AG04449 (cell line): ENCODE results near the gene RANBP9.
A peak's percentile ranks its signal among the peaks of the same experiment; 100 is the strongest.

Experiments used
- CTCF ChIA-PET: fragments of 350-600 bp; formaldehyde crosslinking; extraction: SDS; loops from one replicate; lab custom pipeline; 2021; ENCODE audit warnings: antibody characterized with exemption; lab: Yijun Ruan, JAX
- POLR2A ChIA-PET: fragments of 400-600, 350-600 bp; formaldehyde crosslinking; extraction: SDS; loops from one replicate; lab custom pipeline; 2020; ENCODE audit warnings: antibody characterized with exemption, inconsistent platforms; lab: Yijun Ruan, JAX
- DNase-seq: peaks from one replicate; pipeline ENCODE4 v3.0.0-alpha.2; 2010; ENCODE audit warnings: low read depth, low spot score
- H3K4me3 ChIP-seq: 2 replicates; pipeline ENCODE4 v1.5.1; 2011; ENCODE audit warnings: low read depth, mild to moderate bottlenecking, control low read depth, low read length
- CTCF ChIP-seq: IDR thresholded peaks from one replicate; pipeline ENCODE4 v1.5.1; 2011; ENCODE audit warnings: mild to moderate bottlenecking, moderate library complexity, low read length, control low read depth, inconsistent platforms; ENCODE audit not compliant: insufficient read depth; ENCODE audit errors: missing control alignments

The RANBP9 gene

GRCh38 chr6:13697857-13698256, 13.8 kb downstream of the RANBP9 start:
- H3K4me3 ChIP-seq = no peak overlapping the region
- POLR2A ChIA-PET = no interaction called here
- TF ChIP-seq CTCF = no peak
- CTCF ChIA-PET = no interaction called here
- DNase-seq = no peak

- H3K4me3 ChIP-seq = no peak overlapping the region
- TF ChIP-seq CTCF = no peak
- ChIA-PET CTCF (interaction anchor here (1.0 to 2.7 kb wide), 7 partner anchors 9 to 99 kb away, joined by 4 to 12 read pairs (median 5); partner anchors contain the start of genes NOL7 and RANBP9), POLR2A (interaction anchor here (0.9 kb wide), 1 partner anchor 72 kb away, joined by 3 read pairs; no protein-coding TSS in a partner anchor)
- peak; percentile 65 for DNase-seq
These were observed 15.4 kb downstream of the RANBP9 start for GRCh38 chr6:13696226-13696625.

- ChIA-PET CTCF (interaction anchor here (0.8 to 2.7 kb wide), 9 partner anchors 8 to 371 kb away, joined by 3 to 12 read pairs (median 4); partner anchors contain the start of genes NOL7 and RANBP9), POLR2A (no interaction called here)
- H3K4me3 ChIP-seq = no peak overlapping the region
These were observed 16.4 kb downstream of the RANBP9 start for GRCh38 chr6:13695252-13695651.

GRCh38 chr6:13694562-13694961, 17.1 kb downstream of the RANBP9 start:
- POLR2A ChIA-PET = no interaction called here

More at GRCh38 chr6:13695252-13695651, 16.4 kb downstream of the RANBP9 start:
- DNase-seq = peak; percentile 37
- no peak for TF ChIP-seq CTCF

GRCh38 chr6:13689511-13690256, 22.0 kb downstream of the RANBP9 start:
- no peak for TF ChIP-seq CTCF
- ChIA-PET CTCF (interaction anchor here (0.7 to 2.2 kb wide), 2 partner anchors 8 to 74 kb away, joined by 3 to 6 read pairs; partner anchors contain the start of gene NOL7), POLR2A (no interaction called here)
- no peak overlapping the region for H3K4me3 ChIP-seq
- no peak for DNase-seq

More at GRCh38 chr6:13694562-13694961, 17.1 kb downstream of the RANBP9 start:
- H3K4me3 ChIP-seq = no peak overlapping the region
- TF ChIP-seq CTCF = no peak
- CTCF ChIA-PET = interaction anchor here (1.4 to 2.7 kb wide), 3 partner anchors 15 to 371 kb away, joined by 4 to 12 read pairs (median 8); partner anchors contain the start of gene NOL7
- no peak for DNase-seq

- ChIA-PET CTCF (interaction anchor here (2.2 kb wide), 1 partner anchor 73 kb away, joined by 6 read pairs; the partner anchor contains the start of gene NOL7), POLR2A (interaction anchor here (0.6 kb wide), 1 partner anchor 111 kb away, joined by 3 read pairs; no protein-coding TSS in a partner anchor)
- no peak overlapping the region for H3K4me3 ChIP-seq
- no peak for TF ChIP-seq CTCF
- no peak for DNase-seq
These were observed 22.9 kb downstream of the RANBP9 start for GRCh38 chr6:13688692-13689196.
